Osteoblast (primary cell): ENCODE results near the gene RALGDS. TPM values are rescaled to one million over a fixed set of nuclear protein-coding genes. Genes with fewer than 3 reads are reported as not detected.
A peak's percentile ranks its signal among the peaks of the same experiment; 100 is the strongest.

Experiments used
- DNase-seq: peaks from one replicate; pipeline ENCODE4 v3.0.0; 2011; ENCODE audit warnings: low spot score, mixed read lengths; ENCODE audit not compliant: insufficient read length; ENCODE audit errors: missing footprints
- H2AFZ ChIP-seq: 2 replicates; pipeline ENCODE4 v1.6.0; 2011; ENCODE audit warnings: mild to moderate bottlenecking, low read length
- H3K27ac ChIP-seq: 2 replicates; pipeline ENCODE4 v1.5.1; 2011; ENCODE audit warnings: mild to moderate bottlenecking, low read depth, low read length, moderate library complexity
- H3K27me3 ChIP-seq: 2 replicates; pipeline ENCODE4 v1.6.0; 2012; ENCODE audit warnings: mild to moderate bottlenecking, control low read depth, inconsistent platforms, low read length, moderate library complexity; ENCODE audit not compliant: insufficient read depth
- H3K36me3 ChIP-seq: 2 replicates; pipeline ENCODE4 v1.5.1; 2011; ENCODE audit warnings: mild to moderate bottlenecking, low read length, control low read depth, moderate library complexity; ENCODE audit not compliant: insufficient read depth
- H3K4me1 ChIP-seq: 2 replicates; pipeline ENCODE4 v1.5.1; 2011; ENCODE audit warnings: mild to moderate bottlenecking, low read length, control low read depth, moderate library complexity; ENCODE audit not compliant: insufficient read depth
- H3K4me2 ChIP-seq: 2 replicates; pipeline ENCODE4 v1.6.0; 2011; ENCODE audit warnings: mild to moderate bottlenecking, low read length; ENCODE audit not compliant: insufficient read depth
- H3K4me3 ChIP-seq: fragments of 200-600 bp; sonication (generic); 3 replicates; pipeline ENCODE4 v1.5.1; 2012; ENCODE audit warnings: mild to moderate bottlenecking, low read length, inconsistent platforms; ENCODE audit not compliant: insufficient read depth
- H3K79me2 ChIP-seq: 2 replicates; pipeline ENCODE4 v1.6.0; 2012; ENCODE audit warnings: mild to moderate bottlenecking, low read length, control low read depth, inconsistent platforms; ENCODE audit not compliant: insufficient read depth
- H3K9me3 ChIP-seq: 2 replicates; pipeline ENCODE4 v1.5.1; 2011; ENCODE audit warnings: low read depth, low read length, control low read depth
- H4K20me1 ChIP-seq: 2 replicates; pipeline ENCODE4 v1.6.0; 2012; ENCODE audit warnings: mild to moderate bottlenecking, low read length, control low read depth; ENCODE audit not compliant: insufficient read depth
- total RNA-seq: library from RNA; depleted of rRNA; stranded (reverse); fragments of >200 nt; gene quantifications from 2 replicates; pipeline ENCODE4 v1.2.3, GENCODE V29; 2012
- TF ChIP-seq, protein P1 (sequence below): IDR thresholded peaks from 2 replicates; pipeline ENCODE4 v1.5.1; 2011; ENCODE audit warnings: mild to moderate bottlenecking, low read depth, low read length, moderate library complexity; ENCODE audit errors: extremely low read depth

The RALGDS gene
- total RNA-seq, 1 donor = 11.2 TPM

- no peak overlapping the region for H3K27ac ChIP-seq
- H4K20me1 ChIP-seq = peaks cover 10% of the 10 kb centered on the region
- H3K4me3 ChIP-seq = no peak overlapping the region
- H3K79me2 ChIP-seq = no peaks in the 10 kb centered on the region
- DNase-seq = peak; percentile 94
- TF ChIP-seq, protein P1, sequence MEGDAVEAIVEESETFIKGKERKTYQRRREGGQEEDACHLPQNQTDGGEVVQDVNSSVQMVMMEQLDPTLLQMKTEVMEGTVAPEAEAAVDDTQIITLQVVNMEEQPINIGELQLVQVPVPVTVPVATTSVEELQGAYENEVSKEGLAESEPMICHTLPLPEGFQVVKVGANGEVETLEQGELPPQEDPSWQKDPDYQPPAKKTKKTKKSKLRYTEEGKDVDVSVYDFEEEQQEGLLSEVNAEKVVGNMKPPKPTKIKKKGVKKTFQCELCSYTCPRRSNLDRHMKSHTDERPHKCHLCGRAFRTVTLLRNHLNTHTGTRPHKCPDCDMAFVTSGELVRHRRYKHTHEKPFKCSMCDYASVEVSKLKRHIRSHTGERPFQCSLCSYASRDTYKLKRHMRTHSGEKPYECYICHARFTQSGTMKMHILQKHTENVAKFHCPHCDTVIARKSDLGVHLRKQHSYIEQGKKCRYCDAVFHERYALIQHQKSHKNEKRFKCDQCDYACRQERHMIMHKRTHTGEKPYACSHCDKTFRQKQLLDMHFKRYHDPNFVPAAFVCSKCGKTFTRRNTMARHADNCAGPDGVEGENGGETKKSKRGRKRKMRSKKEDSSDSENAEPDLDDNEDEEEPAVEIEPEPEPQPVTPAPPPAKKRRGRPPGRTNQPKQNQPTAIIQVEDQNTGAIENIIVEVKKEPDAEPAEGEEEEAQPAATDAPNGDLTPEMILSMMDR = no peak
- no peak overlapping the region for H3K4me2 ChIP-seq
- H3K4me1 ChIP-seq = peaks cover 8% of the 10 kb centered on the region
- H3K36me3 ChIP-seq = peaks cover 46% of the 10 kb centered on the region
- H2AFZ ChIP-seq = no peak overlapping the region
- H3K9me3 ChIP-seq = no peaks in the 10 kb centered on the region
- H3K27me3 ChIP-seq = no peaks in the 10 kb centered on the region
These were observed 66.1 kb downstream of the RALGDS start for GRCh38 chr9:133054966-133055365.

DNA sequence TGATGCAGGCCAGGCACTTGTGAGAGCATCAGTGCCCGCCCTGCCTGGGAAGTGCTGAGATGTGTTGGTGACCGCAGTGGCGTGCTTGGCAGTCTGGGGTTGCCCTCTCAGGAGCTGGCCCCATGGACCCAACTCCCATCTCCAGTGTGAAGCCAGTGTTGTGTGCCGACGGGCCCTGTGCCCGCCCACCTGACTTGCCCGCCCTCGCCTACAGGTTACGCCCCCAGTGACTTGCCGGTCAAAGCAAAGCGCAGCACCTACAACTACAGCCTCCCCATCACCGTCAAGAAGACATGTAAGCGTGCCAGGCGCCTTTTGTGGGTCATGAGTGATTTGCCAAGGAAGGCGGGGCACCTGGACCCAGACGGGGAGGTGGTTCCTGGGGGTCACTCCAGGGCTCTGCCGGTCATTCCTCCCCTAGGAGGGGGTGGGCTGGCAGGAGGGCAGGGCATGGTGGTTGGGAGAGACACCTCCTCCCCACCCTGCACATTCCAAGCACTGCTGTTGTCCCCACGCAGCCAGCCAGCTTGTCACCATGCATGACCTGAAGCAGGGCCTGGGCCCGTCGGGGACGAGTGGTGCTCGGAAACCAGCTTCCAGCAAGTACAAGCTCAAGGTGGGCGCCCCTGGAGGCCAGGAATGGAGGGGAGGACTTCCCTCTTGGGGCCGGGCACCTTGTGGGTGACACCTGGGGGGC is 66.7 kb downstream of the RALGDS start:
- peaks cover 8% of the 10 kb centered on the region for H3K4me1 ChIP-seq
- H3K36me3 ChIP-seq = peaks cover 47% of the 10 kb centered on the region
- TF ChIP-seq, protein P1 = no peak

GRCh38 chr9:133051966-133052539 is 69.0 kb downstream of the RALGDS start:
- H3K27ac ChIP-seq = no peak overlapping the region
- H3K79me2 ChIP-seq = no peaks in the 10 kb centered on the region
- H3K4me2 ChIP-seq = no peak overlapping the region
- H3K4me3 ChIP-seq = no peak overlapping the region
- TF ChIP-seq, protein P1 = no peak
- no peak overlapping the region for H2AFZ ChIP-seq
- H3K27me3 ChIP-seq = no peaks in the 10 kb centered on the region
- DNase-seq = peak; percentile 61
- H4K20me1 ChIP-seq = peaks cover 12% of the 10 kb centered on the region
- H3K9me3 ChIP-seq = no peaks in the 10 kb centered on the region
- H3K36me3 ChIP-seq = peaks cover 46% of the 10 kb centered on the region
- peaks cover 8% of the 10 kb centered on the region for H3K4me1 ChIP-seq

More for the DNA sequence above, 66.7 kb downstream of the RALGDS start:
- Histone ChIP-seq H4K20me1 (peaks cover 10% of the 10 kb centered on the region), H3K79me2 (no peaks in the 10 kb centered on the region), H3K4me2 (no peak overlapping the region), H3K4me3 (no peak overlapping the region), H3K9me3 (no peaks in the 10 kb centered on the region), H3K27me3 (no peaks in the 10 kb centered on the region), H2AFZ (no peak overlapping the region), H3K27ac (no peak overlapping the region)
- DNase-seq = peak; percentile 83

GRCh38 chr9:133051281-133051900 is 69.6 kb downstream of the RALGDS start:
- no peaks in the 10 kb centered on the region for H3K27me3 ChIP-seq
- no peak overlapping the region for H2AFZ ChIP-seq
- H3K4me3 ChIP-seq = no peak overlapping the region
- no peak overlapping the region for H3K4me2 ChIP-seq
- no peaks in the 10 kb centered on the region for H3K79me2 ChIP-seq
- no peak overlapping the region for H3K27ac ChIP-seq
- H3K36me3 ChIP-seq = peaks cover 48% of the 10 kb centered on the region
- H3K9me3 ChIP-seq = no peaks in the 10 kb centered on the region
- peaks cover 8% of the 10 kb centered on the region for H3K4me1 ChIP-seq
- H4K20me1 ChIP-seq = peaks cover 12% of the 10 kb centered on the region
- TF ChIP-seq, protein P1 = no peak
- peak; percentile 65 for DNase-seq
